HEK293 (cell line): ENCODE measurements around the gene TPM3.

Experiments
- CTCF ChIA-PET: fragments of 350-600 bp; formaldehyde crosslinking; extraction: SDS; loops from one replicate; lab custom pipeline; 2021; ENCODE audit warnings: antibody characterized with exemption; lab: Yijun Ruan, JAX
- POLR2A ChIA-PET: fragments of 300-600 bp; formaldehyde crosslinking; extraction: SDS; loops from one replicate; lab custom pipeline; 2020; ENCODE audit warnings: antibody characterized with exemption, inconsistent platforms; lab: Yijun Ruan, JAX
- H3K27ac ChIP-seq: fragments of 200-500 bp; sonication (Bioruptor generic); 2 replicates; pipeline ENCODE4 v1.5.1; 2014; ENCODE audit warnings: low read depth, low read length, control low read depth, inconsistent platforms; ENCODE audit errors: extremely low read depth
- H3K36me3 ChIP-seq, 2 experiments: fragments of 200-500 bp in 1 of 2; sonication (Bioruptor generic) in 1 of 2; 1 replicate in 1 of 2; 2 replicates in 1 of 2; pipeline ENCODE4 v1.5.1; 2014 to 2017; ENCODE audit warnings: inconsistent platforms in 2 of 2, low read length in 2 of 2; ENCODE audit not compliant: control insufficient read depth in 2 of 2, insufficient read depth in 1 of 2
- H3K4me1 ChIP-seq: fragments of 200-500 bp; sonication (Bioruptor generic); 2 replicates; pipeline ENCODE4 v1.5.1; 2014; ENCODE audit warnings: mild to moderate bottlenecking, low read length, inconsistent platforms; ENCODE audit not compliant: control insufficient read depth, insufficient read depth
- H3K4me3 ChIP-seq: 2 replicates; pipeline ENCODE4 v1.5.1; 2011; ENCODE audit warnings: low read depth, mild to moderate bottlenecking, control low read depth, low read length, moderate library complexity
- H3K9me3 ChIP-seq: fragments of 200-500 bp; sonication (Bioruptor generic); 2 replicates; pipeline ENCODE4 v1.5.1; 2014; ENCODE audit warnings: low read depth, low read length, inconsistent platforms; ENCODE audit not compliant: control insufficient read depth, insufficient read depth
- ATF2 ChIP-seq: fragments of 450-650 bp; formaldehyde crosslinking; IDR thresholded peaks from 2 replicates; pipeline ENCODE4 v1.5.1; 2016; ENCODE audit warnings: missing biosample characterization, missing genetic modification characterization, low read depth
- BCL11B ChIP-seq: fragments of 450-650 bp; formaldehyde crosslinking; IDR thresholded peaks from 2 replicates; pipeline ENCODE4 v1.5.1; 2016; ENCODE audit warnings: low read depth, missing biosample characterization, missing genetic modification characterization
- IKZF3 ChIP-seq: fragments of 450-650 bp; IDR thresholded peaks from 2 replicates; pipeline ENCODE4 v1.5.0; 2018; ENCODE audit warnings: missing biosample characterization, mild to moderate bottlenecking, missing genetic modification characterization, moderate library complexity
- KLF10 ChIP-seq: fragments of 450-650 bp; IDR thresholded peaks from 2 replicates; pipeline ENCODE4 v1.5.1; 2018; ENCODE audit warnings: missing biosample characterization, mild to moderate bottlenecking, missing genetic modification characterization
- ZBTB1 ChIP-seq: fragments of 450-650 bp; formaldehyde crosslinking; IDR thresholded peaks from 2 replicates; pipeline ENCODE4 v1.5.1; 2016; ENCODE audit warnings: missing biosample characterization, missing genetic modification characterization
- ZBTB7A ChIP-seq: fragments of 450-650 bp; formaldehyde crosslinking; IDR thresholded peaks from 2 replicates; pipeline ENCODE4 v1.5.1; 2016; ENCODE audit warnings: low read depth, missing biosample characterization, missing genetic modification characterization
- ZFHX2 ChIP-seq: fragments of 450-650 bp; formaldehyde crosslinking; conservative IDR thresholded peaks from 2 replicates; pipeline ENCODE4 v1.5.1; 2016; ENCODE audit warnings: missing biosample characterization, missing genetic modification characterization
- ZNF114 ChIP-seq: fragments of 450-650 bp; formaldehyde crosslinking; IDR thresholded peaks from 2 replicates; pipeline ENCODE4 v1.5.0; 2017; ENCODE audit warnings: missing biosample characterization, missing genetic modification characterization
- ZNF2 ChIP-seq: fragments of 450-650 bp; formaldehyde crosslinking; IDR thresholded peaks from 2 replicates; pipeline ENCODE4 v1.5.1; 2016; ENCODE audit warnings: missing biosample characterization, missing genetic modification characterization
- ZNF350 ChIP-seq: fragments of 450-650 bp; formaldehyde crosslinking; IDR thresholded peaks from 2 replicates; pipeline ENCODE4 v1.5.0; 2017; ENCODE audit warnings: missing biosample characterization, mild to moderate bottlenecking, missing genetic modification characterization
- ZNF600 ChIP-seq: fragments of 450-650 bp; formaldehyde crosslinking; IDR thresholded peaks from 2 replicates; pipeline ENCODE4 v1.5.1; 2016; ENCODE audit warnings: missing biosample characterization, missing genetic modification characterization
- ZNF777 ChIP-seq: fragments of 450-650 bp; formaldehyde crosslinking; IDR thresholded peaks from 2 replicates; pipeline ENCODE4 v1.5.1; 2017; ENCODE audit warnings: missing biosample characterization, missing genetic modification characterization, borderline replicate concordance
- ZSCAN30 ChIP-seq: fragments of 450-650 bp; IDR thresholded peaks from 2 replicates; pipeline ENCODE4 v1.5.1; 2018; ENCODE audit warnings: missing biosample characterization, mild to moderate bottlenecking, missing genetic modification characterization, moderate library complexity
- TF ChIP-seq, protein P1 (sequence below): fragments of 450-650 bp; formaldehyde crosslinking; IDR thresholded peaks from 2 replicates; pipeline ENCODE4 v1.5.1; 2017; ENCODE audit warnings: missing biosample characterization, mild to moderate bottlenecking, missing genetic modification characterization, moderate library complexity
- TF ChIP-seq, protein P2 (sequence below): IDR thresholded peaks from 2 replicates; pipeline ENCODE4 v1.6.1; 2011; ENCODE audit warnings: mild to moderate bottlenecking, low read depth, low read length, borderline replicate concordance
- TF ChIP-seq, protein P3 (sequence below): fragments of 450-650 bp; formaldehyde crosslinking; IDR thresholded peaks from 2 replicates; pipeline ENCODE4 v1.5.1; 2017; ENCODE audit warnings: missing biosample characterization, missing genetic modification characterization
- TF ChIP-seq, protein P4 (sequence below): fragments of 450-650 bp; formaldehyde crosslinking; IDR thresholded peaks from 2 replicates; pipeline ENCODE4 v1.5.1; 2016; ENCODE audit warnings: missing biosample characterization, missing genetic modification characterization

The TPM3 gene

GRCh38 chr1:154142358-154142757 is 49.5 kb downstream of the TPM3 start:
- POLR2A ChIA-PET = interaction anchor here (0.6 kb wide), 1 partner anchor 82 kb away, joined by 4 read pairs; no protein-coding TSS in a partner anchor
- Histone ChIP-seq H3K36me3 (no peaks in the 10 kb centered on the region), H3K4me1 (no peaks in the 10 kb centered on the region), H3K4me3 (no peak overlapping the region), H3K27ac (no peak overlapping the region), H3K9me3 (no peaks in the 10 kb centered on the region)
- CTCF ChIA-PET = interaction anchor here (0.6 to 1.2 kb wide), 3 partner anchors 10 to 91 kb away, joined by 3 to 4 read pairs (median 4); no protein-coding TSS in a partner anchor
- TF ChIP-seq ZBTB1 (tag by site-specific recombination) (no peak), ZFHX2 (tag by site-specific recombination) (no peak), ZBTB7A (no peak), KLF10 (tag by site-specific recombination) (no peak), ZSCAN30 (tag by site-specific recombination) (no peak), ZNF2 (tag by site-specific recombination) (no peak), IKZF3 (tag by site-specific recombination) (no peak), ZNF600 (tag by site-specific recombination) (no peak), ZNF777 (tag by site-specific recombination) (no peak), BCL11B (tag by site-specific recombination) (no peak), ZNF114 (tag by site-specific recombination) (no peak), ZNF350 (tag by site-specific recombination) (no peak)
- TF ChIP-seq, protein P1, sequence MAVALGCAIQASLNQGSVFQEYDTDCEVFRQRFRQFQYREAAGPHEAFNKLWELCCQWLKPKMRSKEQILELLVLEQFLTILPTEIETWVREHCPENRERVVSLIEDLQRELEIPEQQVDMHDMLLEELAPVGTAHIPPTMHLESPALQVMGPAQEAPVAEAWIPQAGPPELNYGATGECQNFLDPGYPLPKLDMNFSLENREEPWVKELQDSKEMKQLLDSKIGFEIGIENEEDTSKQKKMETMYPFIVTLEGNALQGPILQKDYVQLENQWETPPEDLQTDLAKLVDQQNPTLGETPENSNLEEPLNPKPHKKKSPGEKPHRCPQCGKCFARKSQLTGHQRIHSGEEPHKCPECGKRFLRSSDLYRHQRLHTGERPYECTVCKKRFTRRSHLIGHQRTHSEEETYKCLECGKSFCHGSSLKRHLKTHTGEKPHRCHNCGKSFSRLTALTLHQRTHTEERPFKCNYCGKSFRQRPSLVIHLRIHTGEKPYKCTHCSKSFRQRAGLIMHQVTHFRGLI (tag by site-specific recombination) = no peak
- TF ChIP-seq, protein P2, sequence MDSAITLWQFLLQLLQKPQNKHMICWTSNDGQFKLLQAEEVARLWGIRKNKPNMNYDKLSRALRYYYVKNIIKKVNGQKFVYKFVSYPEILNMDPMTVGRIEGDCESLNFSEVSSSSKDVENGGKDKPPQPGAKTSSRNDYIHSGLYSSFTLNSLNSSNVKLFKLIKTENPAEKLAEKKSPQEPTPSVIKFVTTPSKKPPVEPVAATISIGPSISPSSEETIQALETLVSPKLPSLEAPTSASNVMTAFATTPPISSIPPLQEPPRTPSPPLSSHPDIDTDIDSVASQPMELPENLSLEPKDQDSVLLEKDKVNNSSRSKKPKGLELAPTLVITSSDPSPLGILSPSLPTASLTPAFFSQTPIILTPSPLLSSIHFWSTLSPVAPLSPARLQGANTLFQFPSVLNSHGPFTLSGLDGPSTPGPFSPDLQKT = no peak
- TF ChIP-seq, protein P3, sequence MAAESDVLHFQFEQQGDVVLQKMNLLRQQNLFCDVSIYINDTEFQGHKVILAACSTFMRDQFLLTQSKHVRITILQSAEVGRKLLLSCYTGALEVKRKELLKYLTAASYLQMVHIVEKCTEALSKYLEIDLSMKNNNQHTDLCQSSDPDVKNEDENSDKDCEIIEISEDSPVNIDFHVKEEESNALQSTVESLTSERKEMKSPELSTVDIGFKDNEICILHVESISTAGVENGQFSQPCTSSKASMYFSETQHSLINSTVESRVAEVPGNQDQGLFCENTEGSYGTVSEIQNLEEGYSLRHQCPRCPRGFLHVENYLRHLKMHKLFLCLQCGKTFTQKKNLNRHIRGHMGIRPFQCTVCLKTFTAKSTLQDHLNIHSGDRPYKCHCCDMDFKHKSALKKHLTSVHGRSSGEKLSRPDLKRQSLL (tag by site-specific recombination) = no peak

DNA sequence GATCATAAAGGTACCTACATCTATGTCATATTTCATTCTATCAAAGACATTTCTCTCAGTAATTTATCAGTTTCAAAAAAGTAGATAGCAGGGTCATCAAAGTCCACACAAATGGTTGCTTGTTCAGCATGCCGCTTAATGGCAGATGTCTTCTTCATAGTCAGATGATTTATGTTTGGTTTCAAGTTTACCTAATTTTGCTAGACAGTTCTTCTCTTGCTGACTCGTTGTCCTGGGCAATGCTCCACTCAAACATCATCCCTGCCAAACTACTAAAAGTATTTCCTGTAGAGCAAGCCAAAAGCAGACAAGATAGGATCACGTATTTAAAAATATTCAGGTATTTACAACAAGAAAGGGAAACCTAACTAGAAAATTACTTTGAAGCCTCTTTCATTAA is 50.7 kb downstream of the TPM3 start:
- Histone ChIP-seq H3K9me3 (no peaks in the 10 kb centered on the region), H3K4me3 (no peak overlapping the region), H3K27ac (no peak overlapping the region), H3K4me1 (no peaks in the 10 kb centered on the region), H3K36me3 (no peaks in the 10 kb centered on the region)
- POLR2A ChIA-PET = no interaction called here
- TF ChIP-seq, protein P3 (tag by site-specific recombination) = no peak
- TF ChIP-seq, protein P4, sequence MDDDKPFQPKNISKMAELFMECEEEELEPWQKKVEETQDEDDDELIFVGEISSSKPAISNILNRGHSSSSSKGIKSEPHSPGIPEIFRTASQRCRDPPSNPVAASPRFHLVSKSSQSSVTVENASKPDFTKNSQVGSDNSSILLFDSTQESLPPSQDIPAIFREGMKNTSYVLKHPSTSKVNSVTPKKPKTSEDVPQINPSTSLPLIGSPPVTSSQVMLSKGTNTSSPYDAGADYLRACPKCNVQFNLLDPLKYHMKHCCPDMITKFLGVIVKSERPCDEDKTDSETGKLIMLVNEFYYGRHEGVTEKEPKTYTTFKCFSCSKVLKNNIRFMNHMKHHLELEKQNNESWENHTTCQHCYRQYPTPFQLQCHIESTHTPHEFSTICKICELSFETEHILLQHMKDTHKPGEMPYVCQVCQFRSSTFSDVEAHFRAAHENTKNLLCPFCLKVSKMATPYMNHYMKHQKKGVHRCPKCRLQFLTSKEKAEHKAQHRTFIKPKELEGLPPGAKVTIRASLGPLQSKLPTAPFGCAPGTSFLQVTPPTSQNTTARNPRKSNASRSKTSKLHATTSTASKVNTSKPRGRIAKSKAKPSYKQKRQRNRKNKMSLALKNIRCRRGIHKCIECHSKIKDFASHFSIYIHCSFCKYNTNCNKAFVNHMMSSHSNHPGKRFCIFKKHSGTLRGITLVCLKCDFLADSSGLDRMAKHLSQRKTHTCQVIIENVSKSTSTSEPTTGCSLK (tag by site-specific recombination) = no peak
- no peak for TF ChIP-seq ATF2 (tag by site-specific recombination)
- CTCF ChIA-PET = interaction anchor here (1.2 kb wide), 1 partner anchor 11 kb away, joined by 3 read pairs; no protein-coding TSS in a partner anchor
